ENCODE measurements around the gene CCND2. TPM values are rescaled to one million over a fixed set of nuclear protein-coding genes. Genes with fewer than 3 reads are reported as not detected.

Gene CCND2
- total RNA-seq, 4 donors from 2014 or later: 106 to 149 (median 136) TPM

- TF ChIP-seq EP300 (IDR thresholded peaks at IDR 0.05) (no peak), POLR2A (IDR thresholded peaks at IDR 0.05) (peak; percentile 56 to 84), CTCF (IDR thresholded peaks at IDR 0.05) (peak in 3 of 4 experiments; percentile 31 to 59 (median 44)), POLR2AphosphoS5 (IDR thresholded peaks at IDR 0.05) (peak; percentile 53)
- peak; percentile 48 for ATAC-seq
- H3K4me1 ChIP-seq: peaks cover 0 to 48% (median 19%) of the 10 kb centered on the region in 3 donors
- H3K9me3 ChIP-seq: no peaks in the 10 kb centered on the region
- H3K36me3 ChIP-seq: no peaks in the 10 kb centered on the region
- H3K27ac ChIP-seq: peak overlapping the region; percentile 64 to 98 (median 96)
- H3K4me3 ChIP-seq: peak overlapping the region; percentile 44 to 92
- WGBS, 2 donors (ENCODE audit: low coverage in 1 of 2): 0% methylated on average over 3 to 18 of the region's 73 CpGs
- H3K27me3 ChIP-seq: peaks cover 5% of the 10 kb centered on the region
These were observed 4.1 kb upstream of the CCND2 start for GRCh38 chr12:4269279-4269991.

GRCh38 chr12:4270016-4270830, 3.3 kb upstream of the CCND2 start:
- peak overlapping the region in 3 of 4 donors; percentile 94 to 98 (median 97) for H3K27ac ChIP-seq
- H3K4me3 ChIP-seq: peak overlapping the region; percentile 92 to 99
- no peak for ATAC-seq
- TF ChIP-seq POLR2AphosphoS5 (IDR thresholded peaks at IDR 0.05) (no peak), CTCF (IDR thresholded peaks at IDR 0.05) (no peak), EP300 (IDR thresholded peaks at IDR 0.05) (no peak), POLR2A (IDR thresholded peaks at IDR 0.05) (no peak)
- 13% methylated on average over 21 of the region's 39 CpGs; no CpG with 5 or more reads in 1 of the 2 donors for WGBS, 2 donors (ENCODE audit: low coverage in 1 of 2)
- H3K4me1 ChIP-seq: peaks cover 0 to 48% (median 19%) of the 10 kb centered on the region in 3 donors
- peaks cover 5% of the 10 kb centered on the region for H3K27me3 ChIP-seq
- no peaks in the 10 kb centered on the region for H3K9me3 ChIP-seq
- no peaks in the 10 kb centered on the region for H3K36me3 ChIP-seq

- H3K4me3 ChIP-seq: peak overlapping the region; percentile 92 to 99
- WGBS, 2 donors (ENCODE audit: low coverage in 1 of 2): 1 to 6% methylated on average over 14 to 28 of the region's 52 CpGs
- peaks cover 0 to 52% (median 19%) of the 10 kb centered on the region in 3 donors for H3K4me1 ChIP-seq
- TF ChIP-seq POLR2A (IDR thresholded peaks at IDR 0.05) (peak in 1 of 2 donors; percentile 18), POLR2AphosphoS5 (IDR thresholded peaks at IDR 0.05) (no peak)
- H3K27me3 ChIP-seq: peaks cover 5% of the 10 kb centered on the region
- no peaks in the 10 kb centered on the region for H3K9me3 ChIP-seq
- H3K36me3 ChIP-seq: no peaks in the 10 kb centered on the region
- peak overlapping the region; percentile 17 to 98 (median 96) for H3K27ac ChIP-seq
- ATAC-seq: no peak
These were observed 2.5 kb upstream of the CCND2 start for GRCh38 chr12:4270831-4271716.

GRCh38 chr12:4271717-4272423, 1.7 kb upstream of the CCND2 start:
- 1 to 4% methylated on average over 18 to 23 of the region's 43 CpGs for whole genome bisulfite sequencing, 2 donors (ENCODE audit: low coverage in 1 of 2)
- H3K4me1 ChIP-seq: peaks cover 0 to 60% (median 22%) of the 10 kb centered on the region in 3 donors
- ATAC-seq: peak; percentile 56
- H3K27me3 ChIP-seq: peaks cover 5% of the 10 kb centered on the region
- H3K27ac ChIP-seq: peak overlapping the region; percentile 17 to 98 (median 96)
- no peaks in the 10 kb centered on the region for H3K36me3 ChIP-seq
- H3K9me3 ChIP-seq: no peaks in the 10 kb centered on the region
- TF ChIP-seq CTCF (IDR thresholded peaks at IDR 0.05): no peak
- TF ChIP-seq POLR2A (IDR thresholded peaks at IDR 0.05): peak; percentile 20 to 44
- TF ChIP-seq POLR2AphosphoS5 (IDR thresholded peaks at IDR 0.05): peak; percentile 55
- no peak for TF ChIP-seq EP300 (IDR thresholded peaks at IDR 0.05)
- peak overlapping the region; percentile 92 to 99 for H3K4me3 ChIP-seq
